NK-92 treated with Interleukin-12 subunit alpha and Interleukin-12 subunit beta, amount 100 ng/mL, for 24 hours (cell line): ENCODE results near the gene TNS3.

Source experiments
- DNase-seq: peaks from one replicate; lab custom pipeline; 2025; lab: John Stamatoyannopoulos, UW

TNS3 gene

DNA sequence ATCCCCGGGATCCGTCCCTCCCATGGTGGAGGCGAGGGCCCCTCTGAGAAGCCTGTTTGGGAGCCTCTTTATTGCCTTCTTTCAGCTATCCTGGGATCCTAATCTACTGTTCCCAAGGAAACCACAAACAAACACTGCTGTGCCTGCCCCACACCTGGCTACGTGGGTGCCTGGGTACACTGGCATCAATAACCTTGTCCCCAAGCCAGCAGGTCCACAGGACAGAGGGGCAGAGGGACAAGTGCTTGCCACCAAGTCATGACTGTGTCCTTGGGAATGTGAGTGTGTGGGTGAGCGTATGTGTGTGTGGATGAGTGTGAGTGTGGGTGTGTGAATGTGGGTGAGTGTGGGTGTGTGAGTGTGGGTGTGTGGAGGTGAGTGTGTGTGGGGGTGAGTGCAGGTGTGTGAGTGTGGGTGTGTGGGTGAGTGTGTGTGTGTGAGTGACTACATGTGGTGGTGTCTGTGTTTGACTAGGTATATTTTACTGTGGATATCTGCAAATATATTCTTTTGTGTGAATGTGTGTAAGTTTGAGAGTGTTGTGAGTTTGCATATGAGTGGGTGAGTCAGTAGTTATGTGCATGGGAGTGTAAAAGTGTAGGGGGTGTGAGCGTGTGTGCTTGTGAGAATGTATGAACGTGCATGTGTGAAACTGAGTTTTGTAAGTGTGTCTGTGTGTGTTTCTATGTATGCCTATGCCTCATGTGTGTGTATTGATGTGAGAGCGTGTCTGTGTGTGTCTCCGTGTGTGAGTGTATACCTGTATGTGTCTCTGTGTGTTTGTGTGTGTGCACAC lies 96.1 kb downstream of the TNS3 start:
- no peak for DNase-seq

DNA sequence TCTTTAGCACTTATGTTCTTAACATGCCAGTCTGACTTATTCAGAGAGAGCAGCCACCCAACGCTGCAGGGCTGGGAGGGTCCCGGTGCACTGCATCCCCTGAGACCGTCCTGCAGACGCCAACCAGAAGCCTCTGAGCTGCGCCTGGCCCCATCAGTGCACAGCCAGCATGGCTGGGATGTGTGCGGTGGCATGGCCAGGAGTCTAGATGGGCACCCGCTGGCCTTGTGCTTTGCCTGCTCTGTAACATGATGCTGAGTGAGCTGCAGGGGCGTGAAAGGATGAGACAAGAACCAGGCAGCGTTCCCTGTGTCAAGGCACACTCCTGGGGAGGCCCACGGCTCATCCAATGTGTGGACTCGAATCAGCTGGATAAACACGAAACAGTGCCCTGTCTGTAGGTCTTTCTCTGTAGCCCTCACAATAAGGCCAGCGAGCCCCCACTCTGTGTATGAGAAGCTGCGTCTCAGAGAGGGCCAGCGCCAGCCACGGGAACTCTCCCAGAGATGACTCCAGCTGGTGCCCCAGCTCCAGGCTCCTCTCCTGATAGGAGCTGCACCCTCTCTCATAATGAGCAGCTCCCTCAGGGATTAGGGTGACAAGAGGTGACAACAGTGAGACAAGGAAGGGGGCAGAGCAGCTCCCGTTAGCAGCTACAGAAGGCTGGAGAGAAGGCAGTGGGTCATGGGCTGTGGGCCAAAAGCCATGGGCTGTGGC lies 96.8 kb downstream of the TNS3 start:
- no peak for DNase-seq

DNA sequence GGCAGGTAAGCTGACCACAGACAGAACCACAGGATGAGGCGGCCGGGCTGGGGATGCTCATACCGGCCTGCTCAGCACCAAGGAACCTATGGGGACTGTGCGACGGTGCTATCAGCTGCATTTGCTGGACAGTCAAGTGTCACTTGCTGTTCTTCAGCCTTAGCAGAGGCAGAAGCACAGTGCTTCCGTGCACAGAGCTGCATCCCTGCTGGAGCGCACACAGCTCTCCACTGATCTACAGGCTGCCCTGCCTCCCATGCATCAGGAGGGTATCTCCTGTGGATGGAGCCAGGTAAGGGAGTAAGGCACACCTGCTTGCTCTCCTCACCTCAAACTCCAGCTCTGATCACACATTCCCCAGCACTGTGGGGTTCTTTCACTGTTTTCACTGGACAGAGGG lies 97.5 kb downstream of the TNS3 start:
- DNase-seq, result no peak

DNA sequence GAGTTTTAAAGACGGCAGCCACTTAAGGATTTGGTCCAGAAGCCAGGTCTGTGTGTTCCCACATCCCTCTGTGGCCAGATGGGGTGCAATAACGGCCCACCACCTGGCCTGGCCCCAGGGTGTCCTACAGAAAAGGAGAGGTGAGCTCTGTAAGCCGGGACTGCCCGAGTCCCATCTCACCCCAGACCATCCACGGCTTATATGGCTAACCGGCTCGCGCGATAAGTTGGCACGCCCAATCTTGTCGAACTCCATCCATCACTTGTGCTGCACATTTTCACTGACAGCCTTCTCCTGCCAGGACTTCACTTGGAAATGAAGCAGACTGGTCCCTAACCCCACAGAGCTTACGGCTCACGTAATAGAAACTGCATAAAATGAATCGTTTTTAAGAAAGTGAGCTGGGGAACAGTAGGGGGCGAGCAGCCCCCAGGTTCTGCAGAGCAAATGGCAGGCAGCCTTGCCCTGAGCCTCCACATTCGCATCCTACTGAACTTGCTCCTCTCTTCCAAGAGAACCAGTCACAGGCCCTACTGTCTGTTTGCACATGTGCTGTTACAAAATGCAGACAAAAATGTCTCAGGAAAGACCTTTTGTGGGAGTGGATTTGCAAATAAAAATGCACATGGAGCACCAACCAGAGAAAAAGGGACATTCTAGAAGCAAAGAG lies 98.2 kb downstream of the TNS3 start:
- DNase-seq, result no peak

DNA sequence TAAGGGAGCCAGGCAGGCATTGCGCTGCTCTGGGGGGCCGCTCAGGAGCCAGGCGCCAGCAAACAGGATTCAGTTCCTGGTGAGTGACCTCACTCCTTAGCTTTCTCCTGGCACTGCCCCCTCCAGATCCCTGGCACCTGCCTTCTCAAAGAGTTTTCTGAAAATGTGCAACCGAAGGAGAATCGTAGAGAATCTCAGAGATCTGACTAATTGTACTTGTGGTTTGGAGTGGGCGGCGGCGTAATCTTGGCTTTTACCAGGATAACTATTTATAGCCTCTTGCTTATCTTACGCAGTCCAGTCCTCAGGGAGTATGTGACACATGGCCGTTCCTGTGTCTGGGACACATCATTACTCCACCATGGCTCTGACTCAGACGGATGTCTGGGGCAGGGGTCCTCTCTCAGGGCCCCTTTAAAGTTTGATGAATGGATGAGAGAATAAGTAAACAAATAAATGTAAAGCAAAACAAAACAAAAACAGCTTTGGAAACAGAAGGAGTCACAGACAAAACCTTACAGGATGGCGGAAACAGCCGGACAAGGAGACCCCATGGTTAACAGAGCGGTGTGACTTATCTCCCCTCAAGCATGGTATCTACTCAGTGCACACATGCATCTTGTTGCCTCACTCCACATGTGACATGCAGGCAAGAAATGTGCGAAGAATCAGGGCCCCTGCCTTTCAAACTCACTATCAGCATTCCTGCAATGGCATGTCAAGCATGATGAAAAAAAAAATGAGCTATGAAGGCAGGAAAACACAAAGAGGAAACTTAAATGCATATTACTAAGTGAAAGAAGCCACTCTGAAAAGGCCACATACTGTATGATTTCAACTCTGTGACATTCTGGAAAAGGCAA lies 99.7 kb downstream of the TNS3 start:
- no peak for DNase-seq

DNA sequence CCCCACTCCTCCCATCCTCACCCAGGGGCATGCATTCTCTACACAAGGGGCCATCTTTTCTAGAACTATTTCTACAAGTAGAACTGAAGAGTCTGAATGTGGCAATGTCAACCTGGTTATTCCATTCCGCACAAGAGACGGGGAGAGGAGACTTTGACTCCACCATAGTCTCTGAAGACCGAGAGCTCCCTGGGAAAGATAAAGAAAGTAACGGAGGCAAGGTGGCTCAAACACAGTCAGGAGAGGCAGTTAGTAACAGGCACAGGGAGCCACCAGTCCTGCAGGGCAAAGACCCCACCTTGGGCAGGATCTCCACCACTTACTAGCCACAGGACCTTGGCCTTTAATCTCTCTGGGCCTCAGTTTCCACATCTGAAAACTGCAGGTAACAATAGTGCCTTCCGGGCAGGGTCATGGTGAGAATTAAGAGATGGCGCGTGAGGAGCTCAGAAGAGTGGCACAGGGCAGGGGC lies 100.3 kb downstream of the TNS3 start:
- no peak for DNase-seq

DNA sequence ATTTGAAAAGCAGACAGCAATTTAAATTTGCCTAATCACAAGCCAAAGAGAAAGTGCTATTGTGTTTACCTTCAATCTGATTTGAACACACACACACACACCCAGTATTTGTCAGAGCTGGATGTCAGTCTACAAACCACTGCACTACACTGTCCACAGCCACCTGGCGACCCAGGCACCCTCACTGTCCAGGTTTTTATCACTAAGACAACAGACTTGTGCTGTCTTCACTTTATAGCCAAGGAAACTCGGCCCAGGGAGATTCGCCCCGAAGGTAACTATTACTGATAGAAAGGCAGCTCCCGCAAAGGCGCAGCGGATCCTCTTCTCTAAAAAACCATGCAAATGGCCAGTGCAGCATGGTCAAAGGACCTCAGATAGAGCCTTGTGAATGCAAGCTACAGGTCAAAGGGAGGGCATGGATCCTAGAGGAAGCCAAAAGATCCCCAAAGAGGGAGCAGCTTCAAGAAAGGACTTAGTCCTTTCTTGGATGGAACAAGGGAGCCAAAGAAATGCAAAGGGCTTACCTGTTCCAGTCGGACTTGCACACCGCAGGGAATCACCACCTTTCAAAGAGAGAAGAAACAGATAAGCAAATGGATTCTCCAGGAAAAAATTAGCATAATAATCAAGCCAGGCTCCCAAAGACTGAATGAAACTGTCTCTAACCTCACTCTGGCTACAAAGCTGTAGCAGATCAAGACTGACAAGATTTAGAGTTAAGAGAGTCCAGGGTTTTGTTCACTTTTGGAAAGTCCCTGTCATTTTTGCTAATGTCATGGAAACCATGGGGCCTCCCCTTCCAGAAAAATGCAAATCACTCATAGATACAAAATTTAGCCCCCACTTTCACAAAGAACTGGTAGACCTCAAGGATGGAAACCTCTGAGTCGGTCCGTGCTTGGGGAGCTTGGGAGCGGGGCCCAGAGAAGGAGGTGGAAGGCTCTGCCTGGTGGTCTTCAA lies 101.1 kb downstream of the TNS3 start:
- DNase-seq, result no peak

DNA sequence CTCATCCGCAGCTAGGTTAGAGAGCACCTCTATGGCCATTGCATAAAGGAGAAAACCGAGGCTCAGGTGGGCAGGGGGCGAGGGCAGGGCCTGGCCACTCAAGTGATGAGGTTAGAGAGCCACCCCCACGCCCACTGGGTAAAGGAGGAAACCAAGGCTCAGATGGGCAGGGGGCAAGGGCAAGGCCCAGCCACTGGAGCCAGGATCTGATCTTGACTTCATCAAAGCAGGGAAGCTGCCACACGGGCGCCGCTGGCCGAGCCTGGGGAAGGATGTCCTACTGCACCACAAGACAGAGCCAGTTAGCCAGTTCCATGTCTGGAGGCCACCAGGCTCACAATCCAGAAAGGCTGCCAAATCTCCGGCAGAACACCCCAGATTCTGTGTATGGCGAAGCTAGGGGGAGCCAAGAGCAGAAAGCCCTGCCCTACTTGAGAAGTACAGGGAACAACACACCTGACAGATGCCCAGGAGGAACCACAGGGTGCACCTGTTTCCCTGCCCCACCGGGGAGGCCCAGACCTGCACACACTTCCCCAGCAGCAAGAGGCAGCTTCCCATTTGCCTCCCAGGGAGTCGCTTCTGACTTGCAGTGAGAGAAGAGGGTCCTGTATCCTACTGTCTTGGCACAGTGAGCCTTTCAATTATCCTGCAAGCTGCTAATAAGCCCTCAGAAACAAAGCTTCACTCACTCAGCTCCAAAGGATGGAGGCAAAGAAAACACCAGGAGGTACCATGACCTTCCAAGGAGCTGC lies 101.9 kb downstream of the TNS3 start:
- DNase-seq, result no peak

DNA sequence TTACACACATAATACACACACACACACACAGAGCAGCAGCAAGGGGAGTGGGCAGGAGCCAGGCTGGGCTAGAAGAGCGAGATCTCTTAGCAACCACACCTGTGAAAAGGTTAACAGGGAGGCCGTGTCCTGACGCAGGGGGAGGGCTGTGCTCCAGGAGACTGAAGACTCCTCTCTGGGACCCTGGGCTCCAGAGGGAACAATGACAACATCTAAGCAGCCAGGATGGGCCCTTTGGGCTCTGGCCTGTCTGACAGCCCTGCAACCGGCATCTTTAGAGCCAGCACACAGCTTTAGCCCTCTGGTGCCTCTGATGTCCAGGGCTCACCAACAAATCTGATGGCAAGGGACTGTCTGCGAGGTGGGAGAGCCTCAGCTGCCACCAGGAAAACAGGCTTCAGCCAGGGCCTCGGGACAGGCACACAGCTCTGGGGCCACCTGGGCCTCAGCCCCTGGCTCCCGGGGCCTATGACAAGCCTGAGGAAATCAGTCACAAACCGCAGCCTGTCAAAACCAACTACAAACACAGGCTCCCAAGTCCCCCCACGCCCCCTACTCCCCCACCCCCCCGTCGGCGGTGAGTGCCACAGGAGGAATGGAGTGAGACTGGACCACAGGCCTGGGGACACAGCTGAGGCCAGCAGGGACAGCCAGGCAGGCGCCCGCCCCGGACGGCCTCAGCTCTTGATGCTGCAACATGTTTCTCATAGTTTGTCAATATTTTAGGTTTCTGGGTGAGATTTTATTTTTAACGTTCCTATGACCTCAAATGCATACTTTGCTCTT lies 102.8 kb downstream of the TNS3 start:
- DNase-seq, result no peak

DNA sequence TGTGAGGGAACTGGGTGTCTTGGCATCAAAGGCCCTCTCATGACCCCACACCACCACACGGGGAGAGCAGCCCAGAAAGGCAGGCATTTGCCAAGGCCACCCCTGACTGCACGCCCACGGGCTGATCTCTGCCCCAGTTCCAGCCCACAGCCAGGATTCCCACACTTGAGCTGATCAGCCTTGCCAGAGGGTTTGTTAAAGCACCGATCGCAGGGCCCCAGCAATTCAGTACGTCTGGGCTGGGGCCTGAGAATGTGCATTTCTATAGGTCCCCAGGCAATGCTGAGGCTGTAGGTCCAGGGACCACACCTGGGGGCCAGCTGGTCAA lies 103.9 kb downstream of the TNS3 start:
- DNase-seq, result no peak

DNA sequence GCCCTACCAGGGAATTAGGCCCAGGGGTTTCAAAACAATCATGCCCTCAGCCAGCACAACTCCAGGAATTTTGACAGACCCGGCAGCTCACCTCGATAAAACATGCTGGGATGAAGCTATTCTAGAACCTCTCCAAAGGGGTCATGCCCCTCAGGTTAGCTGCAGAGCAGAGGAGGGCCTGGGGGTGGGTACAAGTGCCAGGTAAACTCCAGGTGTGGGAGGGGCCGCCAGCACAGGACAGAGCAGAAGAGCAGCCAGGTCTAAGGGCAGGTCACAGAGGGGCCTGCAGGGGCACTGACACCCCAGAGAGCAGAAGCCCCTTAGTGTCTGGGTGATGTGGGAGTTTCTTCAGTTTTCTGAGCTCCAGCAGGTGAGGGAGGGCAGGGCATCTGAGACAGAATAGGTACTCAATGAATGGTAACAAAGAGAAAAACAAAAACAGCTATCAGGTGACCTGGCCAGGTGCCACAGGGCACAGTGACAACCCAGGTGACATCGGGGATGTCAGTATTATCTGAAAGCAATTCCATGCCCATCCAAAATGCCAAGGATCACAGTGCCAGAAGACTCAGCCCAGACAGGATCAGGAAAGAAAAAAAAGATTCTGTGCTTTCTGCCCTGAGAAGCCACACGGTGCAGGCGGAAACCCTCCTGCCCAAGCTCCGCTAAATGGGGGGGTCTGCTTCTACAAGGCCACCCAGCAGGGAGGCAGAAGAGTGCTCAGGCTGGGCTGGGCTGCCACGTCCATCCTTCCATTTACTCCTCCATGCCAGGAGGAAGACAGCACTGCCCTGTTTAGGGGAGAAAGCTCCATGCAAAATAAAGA lies 104.5 kb downstream of the TNS3 start:
- no peak for DNase-seq

DNA sequence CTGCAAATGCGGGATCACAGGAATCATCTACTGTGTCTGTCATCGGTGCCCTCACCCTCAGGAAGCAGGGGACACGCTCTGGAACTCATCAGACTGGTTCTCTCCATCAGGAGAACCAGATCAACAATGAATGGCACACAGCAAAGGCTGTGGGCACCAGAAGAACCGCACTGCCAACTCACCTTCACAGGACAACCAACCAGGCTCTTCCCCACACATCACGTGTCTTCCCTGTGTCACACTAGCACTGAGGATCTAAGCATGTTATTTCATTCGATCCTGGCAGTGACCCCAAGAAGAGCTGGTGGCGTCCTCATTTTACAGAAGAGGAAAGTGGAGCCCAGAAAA lies 106.1 kb downstream of the TNS3 start:
- no peak for DNase-seq

DNA sequence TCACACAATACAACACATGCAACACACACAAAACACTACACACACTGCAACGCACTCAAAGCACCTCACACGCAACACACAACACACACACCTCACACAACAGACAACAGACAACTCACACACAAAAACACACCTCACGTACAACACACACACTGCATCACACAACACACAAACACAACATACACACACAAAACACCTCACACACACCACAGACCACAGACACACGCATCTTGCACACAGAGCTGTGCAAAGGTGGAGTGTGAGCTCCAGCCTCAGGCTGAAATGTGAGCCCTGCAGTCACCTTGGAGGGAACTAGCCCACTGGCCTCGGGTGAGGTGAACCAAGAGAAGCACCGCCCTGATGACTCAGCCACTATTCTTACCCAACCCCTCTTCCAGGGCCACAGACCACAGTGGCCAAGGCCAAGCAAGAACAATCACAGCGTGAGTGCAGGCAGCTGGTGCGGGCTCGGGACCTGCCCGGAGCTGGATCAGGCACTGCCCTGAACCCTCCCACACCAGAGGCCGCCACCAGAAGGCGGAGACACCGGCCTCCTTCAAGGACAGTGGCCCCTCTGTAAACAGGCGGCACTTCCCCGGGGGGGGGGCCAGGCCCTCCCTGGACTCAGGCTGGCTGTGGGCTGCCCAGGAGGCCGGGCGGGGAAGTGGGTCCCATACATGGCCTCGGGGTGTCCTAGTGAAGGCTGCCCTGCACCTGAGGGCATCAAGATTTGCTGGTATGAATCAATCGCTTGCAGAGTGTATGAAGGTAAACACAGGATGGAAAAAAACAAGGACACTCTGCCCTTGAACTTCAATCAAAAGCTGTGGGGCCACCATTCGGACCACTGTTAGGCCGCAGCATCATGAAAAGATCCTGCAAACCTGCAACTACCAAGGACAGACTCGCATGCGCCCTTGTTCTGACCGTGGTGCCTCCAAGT lies 106.7 kb downstream of the TNS3 start:
- peak; percentile 44 for DNase-seq

DNA sequence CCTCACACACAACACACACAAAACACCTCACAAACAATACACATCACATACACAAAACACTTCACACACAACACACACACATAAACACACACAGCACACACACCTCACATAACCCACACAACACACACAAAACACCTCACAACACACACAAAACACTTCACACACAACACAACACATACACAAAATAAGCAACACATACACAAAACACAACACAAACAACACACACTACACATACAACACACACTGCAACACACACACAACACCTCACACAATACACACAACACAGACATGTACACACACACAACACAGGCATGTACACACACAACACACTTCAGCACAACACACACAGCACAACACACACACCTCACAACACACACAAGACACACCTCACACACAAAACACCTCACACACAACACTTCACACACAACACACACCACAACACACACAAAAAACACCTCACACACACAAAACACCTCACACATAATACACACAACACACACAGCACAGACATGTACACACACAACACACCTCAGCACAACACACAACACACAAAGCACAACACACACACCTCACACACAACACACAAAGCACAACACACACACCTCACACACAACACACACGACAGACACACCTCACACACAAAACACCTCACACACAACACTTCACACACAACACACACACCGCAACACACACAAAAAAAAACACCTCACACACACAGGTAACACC lies 107.5 kb downstream of the TNS3 start:
- no peak for DNase-seq

DNA sequence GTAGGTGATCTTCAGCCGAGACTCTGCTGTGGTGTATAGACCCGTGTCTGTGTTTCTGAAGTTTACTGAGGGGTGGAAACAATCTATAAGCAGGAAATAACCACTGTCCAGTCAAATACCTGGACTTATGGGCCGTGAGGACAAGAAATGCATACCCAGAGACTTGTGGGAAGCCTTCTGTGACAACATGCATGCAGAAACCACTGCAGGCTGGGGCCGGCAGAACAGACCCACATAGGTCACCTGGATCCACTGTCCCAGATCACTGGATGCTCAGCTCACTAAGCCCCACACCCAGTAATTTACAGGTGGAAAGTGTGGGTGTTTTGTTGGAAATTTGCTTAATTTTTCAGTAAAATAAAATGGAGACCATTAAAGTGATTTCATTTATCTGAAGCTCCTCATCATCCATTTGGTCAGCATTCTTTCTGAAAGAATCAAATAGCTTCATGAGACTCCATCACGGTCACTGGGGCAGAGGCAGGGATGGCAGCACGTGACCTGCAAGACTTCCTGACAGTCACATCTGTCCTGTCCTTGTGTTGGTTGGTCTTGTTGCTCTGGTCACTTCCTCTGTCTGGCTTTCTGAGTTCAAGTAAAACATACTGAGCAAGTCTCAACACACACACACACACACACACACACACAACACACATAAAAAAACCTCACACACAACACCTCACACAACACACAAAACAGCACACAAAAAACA lies 108.3 kb downstream of the TNS3 start:
- no peak for DNase-seq
